HG03457 (cell line): Measurements from ENCODE around the gene BCKDHA.

Experiments
- ATAC-seq: cut with Tn5 transposase; IDR thresholded peaks from one replicate; pipeline ENCODE4 v1.9.1; 2021; ENCODE audit warnings: moderate number of reproducible peaks; ENCODE audit not compliant: unreplicated experiment

Gene BCKDHA

DNA sequence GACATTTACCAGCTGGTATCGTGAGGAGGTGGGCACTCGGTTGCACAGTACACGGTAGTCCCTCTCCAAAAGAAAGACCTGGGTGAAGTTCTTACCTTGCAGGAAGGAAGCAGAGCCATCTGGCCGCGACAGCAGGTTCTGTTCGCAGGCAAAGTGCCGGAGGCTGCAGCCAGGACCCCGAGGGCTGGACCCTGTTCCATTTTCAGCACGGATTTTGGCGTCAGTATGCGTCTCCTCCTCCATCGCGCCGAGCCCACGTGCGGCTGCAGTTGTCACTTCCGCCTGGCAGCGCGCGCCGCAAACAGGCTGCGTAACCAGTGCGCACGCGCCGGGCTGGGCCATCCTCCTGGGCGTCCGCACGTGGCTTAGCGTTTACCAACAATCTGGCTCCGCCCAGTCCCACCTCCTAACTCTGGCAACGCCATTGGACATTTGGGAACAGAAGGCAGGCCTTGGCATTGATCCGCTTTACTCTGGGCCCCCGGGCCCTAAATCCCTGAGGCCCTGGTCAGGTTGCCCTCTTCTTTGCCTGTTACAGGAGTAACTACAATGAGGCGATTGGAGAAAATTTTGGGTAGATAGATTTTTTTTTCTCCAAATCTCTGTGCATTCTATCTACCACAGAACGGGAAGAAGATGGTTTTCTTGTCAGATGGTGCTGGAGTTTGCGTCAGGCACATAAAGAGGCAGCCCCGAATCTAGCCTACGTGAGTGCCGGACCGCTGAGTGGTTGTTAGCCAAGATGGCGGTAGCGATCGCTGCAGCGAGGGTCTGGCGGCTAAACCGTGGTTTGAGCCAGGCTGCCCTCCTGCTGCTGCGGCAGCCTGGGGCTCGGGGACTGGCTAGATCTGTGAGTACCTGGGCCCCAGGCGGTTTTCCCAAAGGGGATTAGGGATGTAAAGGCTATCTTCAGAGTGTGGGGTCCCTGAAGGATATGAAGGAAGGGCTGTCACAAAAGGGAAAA, at the start of gene BCKDHA, which contains the start of gene EXOSC5:
TSS of gene BCKDHA (plus strand) at position 733 of the 964 bp plus-strand sequence. CDS start at position 743, 10 bp downstream.
TSS of gene EXOSC5 (minus strand) at position 274 of the 964 bp plus-strand sequence. CDS start at position 243, 31 bp downstream.
- peak; percentile 64 for ATAC-seq

DNA sequence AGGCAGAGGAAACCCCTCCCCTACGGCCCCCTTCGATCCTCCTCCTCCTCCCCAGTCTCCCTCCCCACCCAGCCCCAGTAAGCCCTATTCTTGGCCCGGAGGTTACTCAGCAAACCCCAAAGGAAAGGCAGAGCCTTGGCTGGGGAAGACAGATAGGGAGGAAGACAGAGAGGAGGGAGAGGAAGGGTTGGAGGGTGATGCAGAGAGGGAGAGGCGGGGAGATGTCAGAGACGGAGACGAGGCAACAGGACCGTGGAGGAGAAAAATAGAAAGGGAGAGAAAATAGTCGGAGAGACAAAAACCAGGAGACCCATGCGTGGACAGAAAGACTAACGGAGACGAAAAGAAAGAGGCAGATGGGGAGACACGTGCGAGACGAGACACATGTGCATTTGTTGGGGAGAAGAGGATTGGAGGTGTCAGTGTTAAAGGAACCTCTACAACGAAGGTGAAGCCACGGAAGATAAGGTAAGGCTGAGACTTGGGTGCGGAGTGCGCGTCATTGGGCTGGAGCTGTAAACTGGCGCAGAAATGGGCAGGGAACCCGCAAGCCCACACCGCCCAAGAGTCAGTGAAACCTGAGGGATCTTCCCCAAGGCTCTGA, 46.8 kb upstream of the BCKDHA start:
- ATAC-seq, result no peak

DNA sequence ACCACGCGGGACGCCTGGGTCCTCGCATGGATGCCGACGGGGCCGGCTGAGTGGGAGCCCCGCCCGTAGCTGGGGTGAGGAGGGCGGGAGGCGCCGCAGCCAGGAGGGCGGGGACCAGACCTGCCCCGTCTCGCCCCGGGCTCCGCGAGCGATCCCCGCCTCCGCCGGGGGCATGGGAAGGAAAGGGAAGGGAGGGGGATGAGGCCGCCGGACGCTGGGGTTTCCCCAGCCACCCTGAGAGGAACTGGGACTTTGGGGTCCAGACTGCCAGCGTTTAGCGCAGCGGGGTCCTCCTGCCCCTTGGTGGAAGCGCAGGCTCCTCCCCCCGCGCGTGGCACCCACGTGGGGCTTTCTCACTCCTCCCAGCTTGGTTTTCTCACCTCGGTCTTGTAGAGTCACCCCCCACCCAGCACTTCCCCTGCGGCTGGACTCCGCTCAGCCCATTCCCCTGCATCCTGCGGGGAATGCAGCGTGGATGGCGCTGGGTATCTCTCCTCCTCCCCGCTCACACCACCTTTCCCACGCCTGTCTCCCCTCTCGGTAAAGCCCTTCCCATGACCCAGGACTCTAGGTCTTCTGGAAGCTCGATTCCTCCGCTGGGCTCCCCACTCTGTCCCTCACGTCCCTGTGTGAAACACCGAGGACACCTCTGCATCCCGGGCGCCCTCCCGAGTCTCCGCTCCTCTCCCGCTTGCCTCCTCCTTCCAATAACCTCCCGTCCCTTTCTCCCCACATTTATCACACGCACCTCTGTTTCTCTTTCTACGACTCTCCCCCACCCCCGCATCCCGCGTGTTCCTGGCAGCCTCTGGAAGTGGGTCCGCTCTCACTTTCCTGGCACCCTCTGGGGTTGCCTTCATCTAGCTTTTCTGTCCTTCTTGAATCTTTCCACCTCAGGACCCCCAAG, 46.0 kb upstream of the BCKDHA start:
- ATAC-seq, result peak; percentile 29

DNA sequence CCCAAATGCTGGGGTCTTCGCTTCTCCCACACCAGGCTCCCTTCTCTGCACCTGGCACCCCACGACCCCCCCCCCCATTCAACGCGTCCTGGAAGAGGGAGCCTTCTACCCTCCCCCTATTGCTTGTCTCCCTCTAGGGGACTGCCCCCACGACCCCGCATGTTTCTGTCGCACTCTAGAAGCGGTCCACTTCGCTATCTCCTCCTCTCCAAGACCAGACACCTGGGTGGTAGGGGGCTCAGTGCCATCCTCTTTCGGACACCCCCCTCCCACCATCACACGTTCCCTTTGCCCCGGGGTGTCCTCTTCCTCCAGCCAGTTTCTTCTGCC, 45.4 kb upstream of the BCKDHA start:
- no peak for ATAC-seq

DNA sequence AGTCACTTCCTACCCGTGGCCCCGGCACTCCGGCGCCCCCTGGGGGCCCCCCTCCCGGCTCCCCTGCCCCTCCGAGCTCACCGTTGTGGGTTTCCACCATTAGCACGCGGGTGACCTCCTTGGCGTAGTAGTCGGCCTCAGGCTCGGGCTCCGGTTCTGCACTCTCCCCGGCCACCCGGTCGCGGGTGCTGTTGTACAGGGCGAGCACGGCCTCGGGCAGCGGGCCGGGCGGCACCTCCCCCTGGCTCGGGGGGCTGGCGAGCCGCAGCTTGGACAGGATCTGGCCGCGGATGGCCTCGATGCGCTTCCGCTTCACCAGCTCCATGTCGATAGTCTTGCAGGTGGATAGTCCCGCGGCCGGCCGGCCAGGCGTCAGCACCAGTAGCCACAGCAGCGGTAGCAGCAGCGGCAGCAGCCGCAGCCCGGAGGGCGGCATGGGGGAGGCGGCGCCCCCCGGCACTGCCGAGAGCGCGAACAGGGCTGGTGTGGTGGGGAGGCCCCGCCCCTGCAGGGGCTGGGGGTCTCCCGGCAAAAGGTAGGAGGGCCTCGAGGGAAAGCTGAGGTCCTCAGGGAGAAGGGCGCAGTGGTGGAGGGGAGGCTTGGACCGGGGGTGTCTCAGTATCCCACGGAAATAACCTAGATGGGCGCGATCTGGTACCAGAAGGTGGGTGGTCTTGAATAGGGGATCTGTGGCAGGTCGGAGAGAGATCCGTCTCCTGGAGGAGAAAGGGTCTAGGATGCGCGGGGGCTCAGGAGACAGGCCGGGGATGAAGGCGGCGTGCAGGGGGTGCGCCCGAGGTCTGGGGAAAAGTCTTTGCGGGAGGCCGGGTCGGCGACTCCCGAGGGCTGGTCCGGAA, 44.8 kb upstream of the BCKDHA start:
- no peak for ATAC-seq

DNA sequence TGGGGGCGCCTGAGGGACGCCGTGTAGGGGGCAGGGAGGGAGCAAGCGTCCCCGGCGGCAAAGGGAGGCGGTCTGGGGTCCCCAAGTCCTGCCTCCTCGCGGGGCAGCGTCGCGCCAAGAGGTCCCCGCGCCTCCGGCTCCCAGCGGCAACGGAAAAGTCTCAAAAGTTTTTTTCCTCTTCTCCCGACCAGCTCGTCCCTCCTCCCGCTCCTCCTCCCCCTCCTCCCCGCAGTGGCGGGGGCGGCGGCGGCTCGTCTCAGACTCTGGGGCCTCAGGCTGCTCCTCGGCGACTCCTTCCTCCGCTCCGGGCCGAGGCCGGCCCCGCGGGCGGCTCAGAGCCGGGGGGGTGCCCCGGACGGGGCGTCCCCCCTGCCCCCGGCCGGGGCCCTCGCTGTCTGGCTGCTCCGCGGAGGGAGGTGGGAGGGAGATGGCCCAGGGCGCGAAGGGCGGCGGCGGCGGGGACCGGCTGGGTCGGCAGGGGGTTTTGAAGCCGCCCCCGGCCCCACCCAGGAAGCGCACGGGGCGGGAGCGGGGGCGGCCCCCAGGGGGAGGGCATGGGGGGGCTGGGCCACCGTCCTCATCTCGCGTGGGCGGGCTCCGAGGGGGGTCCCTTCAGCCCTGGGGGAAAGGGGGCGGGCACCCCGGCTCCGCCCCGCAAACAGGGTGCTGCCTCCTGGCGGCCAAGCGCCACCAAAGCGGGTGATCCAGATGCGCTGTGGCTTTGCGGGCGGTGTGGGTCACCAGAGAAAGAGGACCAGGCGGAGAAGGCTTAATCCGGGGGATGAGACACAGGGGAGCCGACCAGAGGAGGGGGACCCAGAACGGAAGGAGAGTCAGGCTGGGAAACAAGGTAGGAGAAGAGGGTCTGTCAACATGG, 43.9 kb upstream of the BCKDHA start, which contains the start of gene TGFB1:
TSS of gene TGFB1 (minus strand) at position 457 of the 877 bp plus-strand sequence. CDS start 878 bp downstream, outside the sequence.
- peak; percentile 33 for ATAC-seq

DNA sequence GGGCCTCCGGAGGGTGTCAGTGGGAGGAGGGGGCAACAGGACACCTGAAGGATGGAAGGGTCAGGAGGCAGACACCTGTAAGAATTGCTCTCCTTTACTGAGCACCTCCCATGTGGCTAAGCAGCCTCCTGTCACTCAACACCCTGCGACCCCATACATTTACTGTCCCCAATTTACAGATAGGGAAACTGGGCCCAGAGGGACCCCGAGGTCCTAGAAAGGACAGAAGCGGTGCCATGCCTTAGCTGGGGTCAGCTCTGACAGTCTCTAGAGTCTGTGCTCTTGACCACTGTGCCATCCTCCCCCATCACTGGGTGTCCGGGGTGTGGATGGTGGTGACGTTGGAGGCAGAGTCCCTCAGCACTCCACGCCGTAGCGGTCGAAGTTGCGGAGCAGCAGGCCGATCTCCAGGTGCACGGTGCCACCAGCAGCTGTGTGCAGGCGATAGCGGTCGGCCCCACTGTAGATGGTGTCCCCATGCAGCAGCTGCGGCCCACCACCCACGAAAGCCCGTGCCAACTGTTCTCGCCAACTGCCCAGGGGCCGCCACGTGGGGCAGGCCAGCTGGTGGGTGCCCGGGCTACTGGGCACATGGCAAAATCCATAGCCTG, 43.2 kb upstream of the BCKDHA start:
- ATAC-seq, result no peak

DNA sequence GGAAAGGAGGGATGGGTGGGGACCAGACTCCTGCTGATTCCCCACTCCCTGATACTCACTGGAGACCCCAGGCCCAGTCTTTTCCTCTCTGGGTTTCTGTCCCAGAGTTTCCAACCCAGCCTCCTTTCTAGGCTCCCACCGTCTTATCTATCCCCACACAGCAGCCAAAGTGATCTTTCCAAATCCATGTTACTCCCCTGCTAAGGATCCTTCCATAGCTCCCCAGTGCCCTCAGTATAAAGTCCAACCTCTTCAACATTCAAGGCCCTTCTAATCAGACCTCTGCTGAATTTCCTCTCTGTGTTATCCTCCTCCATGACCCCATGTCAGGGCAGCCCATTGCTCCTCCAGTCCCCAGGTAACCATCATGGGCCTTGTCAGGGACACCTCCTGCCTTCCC, 42.6 kb upstream of the BCKDHA start:
- no peak for ATAC-seq

DNA sequence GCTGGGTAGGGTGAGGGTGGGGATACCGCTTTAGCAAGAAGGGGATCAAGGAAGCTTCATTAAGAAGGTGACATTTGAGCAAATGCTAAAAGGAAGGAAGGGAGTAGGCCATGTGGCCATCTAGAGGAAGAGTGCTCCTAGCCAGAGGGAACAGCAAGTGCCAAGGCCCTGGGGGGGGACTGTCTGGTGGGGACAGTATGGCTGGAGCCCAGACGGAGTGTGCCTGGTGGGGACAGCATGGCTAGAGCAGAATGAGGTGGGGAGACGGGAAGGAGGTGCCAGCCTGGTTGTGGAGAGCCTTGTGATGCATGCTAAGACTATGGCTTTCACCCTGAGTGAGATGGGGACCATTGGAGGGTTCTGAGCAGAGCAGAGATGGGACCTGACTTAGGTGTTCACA, 41.8 kb upstream of the BCKDHA start:
- no peak for ATAC-seq

DNA sequence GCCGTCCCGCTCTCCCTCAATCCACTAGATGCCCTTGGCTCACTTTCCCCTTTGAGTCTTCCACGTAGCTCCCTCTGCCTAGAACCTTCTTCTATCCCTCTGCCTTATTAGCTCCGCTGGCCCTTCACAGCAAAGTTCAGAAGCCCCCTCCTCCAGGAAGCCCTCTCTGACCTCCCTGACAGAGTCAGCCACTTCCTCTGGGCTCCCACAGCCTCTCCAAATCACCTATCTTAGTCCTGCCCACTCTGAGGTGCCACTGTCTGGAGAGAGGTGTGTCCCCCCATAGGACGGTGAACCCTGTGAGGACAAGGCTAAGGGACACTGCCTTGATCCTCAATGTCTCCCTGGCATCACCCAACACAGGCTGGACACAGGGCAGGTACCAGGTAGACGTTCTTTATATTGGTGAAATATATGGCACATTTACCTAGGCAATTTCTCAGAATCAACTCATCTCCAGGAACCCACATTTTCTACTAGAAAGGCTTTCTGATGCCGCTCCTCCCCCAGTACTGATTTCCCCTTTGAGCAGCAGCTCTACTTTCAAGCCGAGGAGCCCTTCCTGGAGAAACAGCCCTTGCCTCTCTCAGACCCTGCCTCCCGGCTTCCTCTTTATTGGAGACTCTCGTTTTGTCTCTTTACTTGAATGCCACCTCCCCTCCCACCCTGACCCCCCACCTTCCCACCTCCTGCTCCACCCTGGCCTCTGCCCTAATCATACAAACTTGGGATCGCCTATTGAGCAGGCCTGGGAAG, 40.5 kb upstream of the BCKDHA start:
- ATAC-seq, result no peak

DNA sequence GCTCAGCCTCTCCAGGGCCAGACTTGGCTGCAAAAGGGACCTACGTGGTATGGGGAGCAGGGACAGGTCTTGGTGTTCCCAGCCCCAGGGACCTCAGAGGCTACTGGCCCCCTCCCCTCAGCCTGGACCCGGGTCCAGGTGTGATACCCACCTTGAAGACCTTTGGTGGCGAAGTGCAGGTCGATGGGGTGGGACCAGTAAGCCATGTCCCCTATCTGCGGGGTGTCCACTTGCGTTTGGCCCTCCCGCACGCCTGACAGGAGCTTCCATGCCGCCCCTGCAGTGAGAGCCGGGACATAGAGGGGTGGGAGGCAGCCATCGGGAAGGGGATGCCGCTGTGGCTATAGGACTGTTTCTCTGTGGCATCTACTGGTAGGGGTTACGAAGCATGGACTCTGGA, 39.9 kb upstream of the BCKDHA start:
- no peak for ATAC-seq

DNA sequence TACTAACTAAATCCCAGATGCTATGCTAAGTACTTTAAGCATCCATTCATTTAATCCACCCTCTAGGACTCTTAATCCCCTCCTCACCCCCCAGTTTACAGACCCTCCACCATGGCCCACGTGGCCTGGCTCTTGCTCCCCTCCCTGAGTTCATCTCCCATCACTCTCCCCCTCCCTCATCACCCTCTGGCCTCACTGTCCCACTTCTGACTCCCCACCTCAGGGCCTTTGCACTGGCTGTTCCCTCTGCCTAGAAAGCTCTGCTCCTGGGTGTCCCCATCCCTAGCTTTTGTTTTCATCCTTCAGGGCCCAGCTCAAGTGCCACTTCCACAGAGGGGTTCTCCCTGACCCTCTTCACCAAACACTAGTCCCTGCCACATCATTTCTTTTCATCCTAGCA, 37.9 kb upstream of the BCKDHA start:
- no peak for ATAC-seq

DNA sequence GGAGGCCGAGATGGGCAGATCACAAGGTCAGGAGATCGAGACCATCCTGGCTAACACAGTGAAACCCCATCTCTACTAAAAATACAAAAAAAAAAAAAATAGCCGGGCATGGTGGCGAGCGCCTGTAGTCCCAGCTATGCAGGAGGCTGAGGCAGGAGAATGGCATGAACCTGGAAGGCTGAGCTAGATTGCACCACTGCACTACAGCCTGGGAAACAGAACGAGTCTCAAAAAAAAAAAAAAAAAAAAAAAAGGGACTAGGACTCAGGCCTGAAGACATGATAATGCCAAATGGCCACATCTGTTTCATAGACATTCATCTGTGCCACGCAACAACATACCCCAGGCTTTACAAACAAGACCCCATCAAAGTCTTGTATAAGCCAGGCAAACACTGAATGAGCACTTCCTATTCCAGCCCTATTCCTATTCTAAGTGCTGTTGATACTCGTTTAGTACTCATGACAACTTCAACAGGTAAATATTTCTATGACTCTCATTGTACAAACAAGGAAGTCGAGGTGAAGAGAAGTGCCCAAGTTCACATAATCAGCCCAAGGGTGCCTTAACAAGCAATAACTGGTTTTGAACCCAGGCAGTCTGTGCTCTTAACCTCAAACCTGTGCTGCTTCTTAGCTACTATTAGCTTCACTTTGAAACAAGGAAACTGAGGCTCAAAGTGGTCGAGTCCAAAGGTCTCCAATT, 35.3 kb upstream of the BCKDHA start:
- ATAC-seq, result no peak

DNA sequence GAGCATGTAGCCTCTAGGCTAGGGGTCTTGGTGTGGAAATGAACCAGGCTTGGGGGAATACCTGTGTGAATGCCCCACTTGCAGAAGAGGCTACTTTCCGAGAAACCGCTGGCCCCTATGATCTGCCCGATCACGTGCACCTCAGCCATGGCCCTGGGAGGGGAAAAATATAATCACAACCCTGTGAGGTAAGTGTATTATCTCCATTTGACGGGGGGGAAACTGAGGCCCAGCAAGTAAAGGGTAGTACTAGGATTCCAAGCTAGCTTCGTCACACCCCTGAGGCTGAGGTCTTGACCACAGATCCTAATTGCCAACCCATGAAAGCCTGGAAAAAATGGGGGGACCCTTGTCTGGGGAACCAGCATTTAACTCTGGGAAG, 34.3 kb upstream of the BCKDHA start:
- ATAC-seq, result no peak

DNA sequence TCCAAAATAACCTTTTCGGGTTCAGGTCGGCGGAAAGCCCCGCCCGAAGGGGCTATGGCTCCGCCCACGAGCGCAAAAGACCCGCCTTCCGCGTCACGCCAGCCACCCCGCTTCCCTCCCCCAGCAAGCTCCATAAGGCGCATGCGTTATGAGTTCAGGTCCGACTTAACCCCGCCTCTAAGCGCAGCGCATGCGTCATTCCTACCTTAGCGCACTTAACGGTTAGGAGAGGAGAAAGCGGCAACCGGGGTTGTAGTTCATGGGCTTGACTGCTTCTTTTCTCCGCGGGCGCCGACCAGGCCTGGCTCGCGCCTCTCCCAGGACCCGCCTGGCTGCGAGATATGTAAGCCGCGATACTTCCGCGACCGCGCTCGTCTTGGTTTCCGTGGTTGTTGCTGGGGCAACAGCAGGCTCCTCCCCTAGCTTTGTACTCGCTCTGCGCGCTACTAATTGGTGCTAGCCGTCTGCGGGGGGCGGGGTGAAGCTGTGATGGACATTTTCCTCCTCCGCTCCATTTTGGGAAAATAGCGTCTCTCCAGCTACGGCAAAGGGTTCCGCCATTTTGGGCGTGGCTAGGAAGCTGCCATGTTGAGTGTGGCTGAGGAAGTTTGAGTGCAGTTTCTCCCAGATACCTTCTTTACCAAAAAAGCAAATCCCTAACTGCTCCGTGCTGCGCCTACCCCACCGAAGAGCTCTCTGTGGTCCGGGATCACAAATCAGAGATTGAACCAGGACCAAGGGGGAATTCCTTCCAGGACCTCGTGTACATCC, 33.7 kb upstream of the BCKDHA start, which contains the start of gene B9D2:
TSS of gene B9D2 (minus strand) at position 397 of the 771 bp plus-strand sequence. CDS start 630 bp downstream, outside the sequence.
- ATAC-seq, result peak; percentile 65
